HG03066 (cell line): ENCODE results near the gene KCNJ11.

Source experiments
- ATAC-seq: cut with Tn5 transposase; IDR thresholded peaks from one replicate; pipeline ENCODE4 v1.9.1; 2021; ENCODE audit warnings: low read depth; ENCODE audit not compliant: unreplicated experiment

The KCNJ11 gene

DNA sequence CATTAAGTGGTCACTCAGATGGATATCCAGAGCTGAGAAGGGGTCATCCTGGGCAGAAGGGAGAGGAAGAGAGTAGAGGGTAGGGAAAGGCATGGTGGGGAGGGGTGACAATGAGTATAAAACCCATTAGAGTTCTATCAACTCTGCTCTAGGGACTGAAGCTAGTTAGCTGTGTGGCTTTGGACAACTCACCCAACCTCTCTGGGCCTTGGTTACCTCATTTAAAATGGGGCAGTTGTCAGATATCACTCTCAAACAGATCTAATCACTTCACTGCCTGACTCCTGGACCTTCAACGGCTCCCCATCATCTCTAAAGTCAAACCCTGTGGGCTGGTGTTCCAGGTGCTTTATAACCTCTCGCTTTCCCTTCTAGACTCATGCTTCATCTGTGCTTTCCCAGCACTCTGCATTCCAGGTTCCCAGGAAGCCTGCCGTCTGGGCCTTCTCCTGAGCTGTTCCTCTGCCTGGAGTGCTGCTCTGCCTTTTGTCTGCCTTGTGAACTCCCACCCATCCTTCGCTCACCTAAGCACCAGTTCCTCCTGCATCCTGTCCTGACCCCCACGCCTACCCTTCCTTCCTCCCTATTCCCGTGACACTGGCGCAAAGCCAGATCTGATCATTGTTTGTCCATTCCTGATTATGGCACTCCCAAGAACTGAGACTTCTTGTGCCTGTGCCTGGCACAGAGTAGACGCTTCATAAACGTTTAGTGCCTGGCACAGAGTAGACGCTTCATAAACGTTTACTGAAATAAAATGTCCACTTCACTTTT is 22.3 kb upstream of the KCNJ11 start:
- ATAC-seq, result no peak

GRCh38 chr11:17408641-17409040 is 20.2 kb upstream of the KCNJ11 start:
- no peak for ATAC-seq

DNA sequence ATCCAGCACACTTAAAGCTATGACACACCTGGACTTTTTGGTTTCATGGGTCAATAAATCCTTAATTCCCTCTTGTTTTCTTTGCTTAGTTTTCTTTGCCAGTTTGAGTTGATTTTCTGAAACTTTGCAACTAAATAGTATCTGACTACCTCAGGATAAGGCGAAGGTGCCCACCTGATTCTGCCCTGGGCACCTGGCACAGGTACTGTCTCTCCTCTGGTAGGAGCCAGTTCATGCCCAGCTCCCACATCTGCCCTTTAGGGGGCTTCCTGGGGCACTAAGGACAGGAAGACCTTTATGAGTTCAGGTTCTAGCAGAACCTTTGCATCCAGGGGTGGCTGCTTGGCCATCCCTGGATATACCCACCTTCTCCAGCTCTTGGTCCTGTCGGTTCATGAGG is 19.6 kb upstream of the KCNJ11 start:
- ATAC-seq, result no peak

DNA sequence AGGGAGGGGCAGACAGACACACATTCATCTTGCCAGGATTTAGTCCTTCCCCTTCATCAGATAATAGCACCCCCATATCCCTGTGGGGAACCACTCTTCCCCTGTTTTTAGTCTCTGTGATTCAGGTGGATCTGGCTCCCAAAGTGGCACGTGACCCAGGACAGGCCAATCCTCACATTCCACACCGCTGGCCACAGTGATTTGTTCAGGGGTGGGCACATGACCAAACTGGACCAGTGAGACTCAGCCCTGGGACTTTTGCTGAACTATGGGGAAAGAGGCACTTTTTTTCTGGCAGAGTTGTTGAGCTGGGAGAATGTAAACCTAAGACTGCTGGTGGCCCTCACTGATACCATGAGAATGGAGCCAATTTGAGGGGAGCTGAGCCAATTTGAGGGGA is 19.1 kb upstream of the KCNJ11 start:
- ATAC-seq, result no peak

DNA sequence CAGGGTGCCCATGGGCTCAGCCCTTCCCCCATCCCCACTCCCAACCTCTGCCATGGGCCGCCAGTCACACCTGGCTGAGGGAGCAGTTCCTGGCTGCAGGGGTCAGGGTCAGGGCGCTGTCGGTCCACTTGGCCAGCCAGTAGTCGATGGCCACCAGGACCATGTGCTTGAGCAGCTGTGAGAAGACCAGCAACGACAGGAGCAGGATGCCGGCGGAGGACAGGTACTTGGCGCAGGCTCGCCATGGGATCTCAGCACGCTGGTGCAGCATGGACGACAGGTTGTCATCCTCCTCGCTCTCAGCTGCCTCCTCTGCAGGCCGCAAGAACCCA is 18.3 kb upstream of the KCNJ11 start:
- ATAC-seq, result no peak

- no peak for ATAC-seq
These were observed 17.8 kb upstream of the KCNJ11 start for GRCh38 chr11:17406082-17406817.

DNA sequence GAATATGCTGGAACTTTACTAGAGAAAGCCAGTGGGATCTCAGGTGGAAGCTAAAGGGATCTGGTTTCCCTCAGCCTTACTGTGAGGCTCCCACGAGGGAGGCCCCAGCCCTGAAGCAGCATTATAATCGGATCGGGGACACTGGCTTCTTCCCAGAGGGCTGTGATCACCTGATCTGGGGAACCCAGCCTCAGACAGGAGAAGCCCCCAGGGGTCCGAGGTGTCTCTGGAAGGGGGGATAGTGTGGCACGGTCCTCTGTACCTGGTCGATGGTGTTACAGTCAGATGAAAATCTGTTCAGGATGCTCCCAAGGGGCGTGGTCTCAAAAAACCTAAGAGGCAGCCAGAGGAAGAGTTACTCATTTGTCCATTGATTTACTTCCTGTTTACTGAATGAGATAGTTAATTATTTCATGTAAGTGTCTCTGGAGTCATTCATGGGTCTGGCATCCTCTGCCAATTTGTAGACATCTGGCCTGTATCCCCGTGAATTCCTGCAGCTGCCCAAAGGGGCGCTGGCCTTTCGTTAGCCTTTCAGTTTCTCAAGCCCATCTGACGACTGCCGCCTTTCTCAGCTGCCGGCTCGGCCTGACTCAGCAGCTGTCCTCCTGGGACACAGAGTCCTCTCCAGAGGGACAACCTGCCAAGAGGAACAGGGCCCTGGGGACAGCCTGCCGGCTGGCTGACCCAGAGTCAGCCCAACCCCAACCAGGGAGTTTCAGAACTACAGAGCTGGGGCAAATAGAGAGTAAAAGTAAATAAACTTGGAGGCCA is 17.0 kb upstream of the KCNJ11 start:
- ATAC-seq, result no peak

DNA sequence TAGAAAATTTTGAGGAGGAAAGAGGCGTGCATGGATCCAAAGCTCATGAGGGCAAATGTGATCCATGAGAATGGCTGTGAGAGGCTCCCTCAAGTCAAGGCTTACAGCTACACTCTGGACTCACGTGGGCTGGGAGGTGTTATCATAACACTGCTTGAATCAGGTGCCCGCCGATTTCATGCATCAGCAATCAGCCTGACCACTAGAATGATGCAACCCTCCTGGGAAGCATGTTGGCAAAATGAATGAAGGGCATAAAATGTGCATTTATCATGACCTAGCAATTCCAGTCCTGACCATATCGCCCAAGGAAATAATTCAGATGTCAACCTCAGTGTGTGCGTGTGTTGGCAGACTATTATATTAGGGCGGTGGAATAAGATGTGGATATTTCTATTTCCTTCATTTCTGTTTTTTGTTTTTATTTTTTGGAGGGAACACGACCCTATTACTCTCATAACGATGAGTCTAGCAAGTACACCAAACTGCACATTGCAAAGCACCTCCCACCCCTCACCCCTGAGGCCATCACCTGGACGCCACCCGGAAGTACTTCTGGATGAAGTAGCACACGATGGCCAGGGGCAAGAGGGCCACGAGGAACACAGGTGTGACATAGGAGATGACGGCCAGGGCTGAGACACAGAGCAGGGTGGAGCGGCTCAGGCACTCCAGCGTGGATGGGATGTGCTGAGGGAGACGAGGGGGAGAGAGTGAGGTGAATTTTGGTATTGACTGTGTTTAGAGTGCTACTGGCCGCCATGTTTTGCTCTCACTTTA is 15.7 kb upstream of the KCNJ11 start:
- ATAC-seq, result no peak

DNA sequence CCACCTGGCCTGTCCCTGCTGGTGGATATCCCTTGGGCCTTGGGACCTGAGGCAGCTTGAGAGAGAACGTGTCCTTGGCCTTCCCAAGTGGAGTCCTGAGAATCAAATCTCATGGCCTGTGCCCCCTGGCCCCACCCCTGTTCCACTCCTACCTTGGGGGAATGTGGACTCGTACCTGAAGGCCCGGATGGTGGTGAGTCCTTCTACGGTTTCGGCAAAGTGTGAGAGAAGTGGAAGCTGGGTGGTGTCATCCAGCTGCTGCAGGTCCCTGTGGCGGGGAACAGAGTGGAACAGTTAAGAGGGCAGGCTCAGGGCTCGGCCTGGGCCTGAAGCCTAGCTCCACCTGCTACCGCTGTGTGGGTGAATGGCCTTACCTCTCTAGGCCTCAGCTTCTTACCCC is 14.0 kb upstream of the KCNJ11 start:
- ATAC-seq, result no peak

- no peak for ATAC-seq
These were observed 13.4 kb upstream of the KCNJ11 start for GRCh38 chr11:17401841-17402240.

- no peak for ATAC-seq
These were observed 12.9 kb upstream of the KCNJ11 start for GRCh38 chr11:17401316-17401715.

GRCh38 chr11:17400048-17400775 is 11.8 kb upstream of the KCNJ11 start:
- peak; percentile 66 for ATAC-seq

- no peak for ATAC-seq
These were observed 10.8 kb upstream of the KCNJ11 start for GRCh38 chr11:17399236-17399635.

DNA sequence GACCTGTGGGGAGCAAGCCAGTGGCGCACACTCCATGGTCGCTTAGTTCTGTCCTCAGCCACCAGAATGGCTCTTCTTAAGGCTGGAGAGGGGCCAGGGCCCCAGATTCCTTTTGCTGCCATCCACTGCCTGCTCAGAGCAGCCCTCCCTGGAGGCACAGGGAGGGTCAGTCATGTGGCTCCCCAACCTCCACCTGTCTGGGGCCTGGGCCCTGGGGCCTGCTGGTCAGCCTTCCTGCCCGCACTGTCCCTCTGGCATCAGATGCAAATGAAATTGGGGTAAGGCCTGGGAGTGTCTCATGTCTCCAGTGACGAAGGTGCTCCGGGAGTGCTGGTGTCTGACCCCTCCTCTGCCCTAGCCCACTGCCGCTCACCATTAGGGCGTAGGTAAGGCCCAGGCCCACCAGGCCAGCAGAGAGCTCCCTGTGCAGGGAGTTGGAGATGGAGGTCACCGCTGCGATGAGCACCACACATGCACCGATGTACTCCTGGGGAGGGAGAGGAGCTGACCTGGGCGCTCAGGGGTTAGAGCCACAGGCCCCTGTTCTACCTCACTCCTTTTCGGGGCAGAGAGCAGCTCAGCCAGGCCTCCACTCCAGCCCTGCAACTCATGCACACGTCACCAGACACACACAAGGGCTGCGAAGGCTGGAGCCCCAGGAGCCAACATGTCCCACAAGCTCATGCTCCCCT is 9.0 kb upstream of the KCNJ11 start:
- ATAC-seq, result no peak

- ATAC-seq, result no peak
These were observed 8.3 kb upstream of the KCNJ11 start for GRCh38 chr11:17396598-17397310.

GRCh38 chr11:17395978-17396377 is 7.5 kb upstream of the KCNJ11 start:
- ATAC-seq, result no peak

DNA sequence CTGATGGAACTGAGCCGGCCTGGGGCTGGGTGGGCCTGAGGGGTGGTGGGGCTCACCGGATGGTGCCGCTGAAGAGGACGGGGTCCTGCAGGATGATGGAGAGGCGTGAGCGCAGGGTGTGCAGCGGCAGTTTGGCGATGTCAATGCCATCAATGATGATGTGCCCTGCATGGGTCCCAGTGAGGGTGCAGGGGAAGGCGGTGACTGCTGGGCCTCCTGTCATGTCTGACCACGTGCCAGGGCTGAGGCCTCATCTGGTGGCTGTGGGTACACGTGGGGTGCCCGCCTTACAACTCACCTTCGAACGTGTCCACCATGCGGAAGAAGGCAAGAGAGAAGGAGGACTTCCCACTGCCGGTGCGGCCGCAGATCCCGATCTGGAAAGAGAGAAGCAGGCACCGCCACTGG is 7.1 kb upstream of the KCNJ11 start:
- ATAC-seq, result no peak

GRCh38 chr11:17394743-17395390 is 6.4 kb upstream of the KCNJ11 start:
- no peak for ATAC-seq
